ENCODE data around the gene TNIK.

DNA sequence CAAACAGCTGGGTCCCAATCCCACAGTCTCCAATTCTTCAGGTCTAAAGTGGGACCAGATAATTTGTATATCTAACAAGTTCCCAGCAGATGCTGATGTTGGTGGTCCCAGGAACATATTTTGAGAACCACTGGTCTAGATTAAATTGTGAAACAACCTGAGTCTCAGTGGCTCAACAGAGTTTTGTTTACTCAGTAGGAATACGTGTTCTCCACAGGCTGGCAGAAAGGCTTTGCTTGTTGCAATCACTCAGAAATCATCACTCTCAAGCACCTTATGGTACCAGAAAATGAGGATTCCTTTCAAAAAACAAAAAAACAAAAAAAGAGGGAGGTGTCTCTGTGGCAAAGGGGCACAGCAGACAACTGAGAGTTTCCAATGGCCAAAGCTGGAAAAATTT lies 118.0 kb downstream of the TNIK start:
- TF ChIP-seq SUZ12 (IDR thresholded peaks at IDR 0.05; ENCODE audit: extremely low read depth, insufficient read depth, insufficient read length) (no peak), ZNF274 (IDR thresholded peaks at IDR 0.05; ENCODE audit: low read depth, low read length) (no peak), YY1 (IDR thresholded peaks at IDR 0.05; ENCODE audit: insufficient read depth, insufficient read length) (no peak)
